Sciatic nerve (tissue), 2 donors: ENCODE measurements around the gene GPRC5D. TPM values are rescaled to one million over a fixed set of nuclear protein-coding genes. Genes with fewer than 3 reads are reported as not detected.
A peak's percentile ranks its signal among the peaks of the same experiment; 100 is the strongest.

ENCODE experiments used
- ATAC-seq: fragments of 200-7000 bp; cut with Tn5 transposase; one replicate; pipeline ENCODE4 v1.9.1; 2020; ENCODE audit warnings: mild to moderate bottlenecking, moderate library complexity
- DNase-seq: peaks from one replicate; pipeline ENCODE4 v3.0.0-alpha.2; 2020; ENCODE audit warnings: low spot score
- intact Hi-C: fragments of 100-400 bp; cut with DNase I; formaldehyde crosslinking; loops from one replicate; pipeline ENCODE4 v1.14.2; 2022
- total RNA-seq: library from RNA; stranded (reverse); fragmentation: NEBNext Ultra II Directional; extraction: Animal tissue kit (Norgen Biotek cat#: 25700); gene quantifications from one replicate; pipeline ENCODE4 v1.2.1, GENCODE V29; 2021
- donor health status: DM: no; HTN: no; CAD: no.
- donor health status: DM: no; HTN: no; CAD: no.

The GPRC5D gene
- not detected for total RNA-seq

DNA sequence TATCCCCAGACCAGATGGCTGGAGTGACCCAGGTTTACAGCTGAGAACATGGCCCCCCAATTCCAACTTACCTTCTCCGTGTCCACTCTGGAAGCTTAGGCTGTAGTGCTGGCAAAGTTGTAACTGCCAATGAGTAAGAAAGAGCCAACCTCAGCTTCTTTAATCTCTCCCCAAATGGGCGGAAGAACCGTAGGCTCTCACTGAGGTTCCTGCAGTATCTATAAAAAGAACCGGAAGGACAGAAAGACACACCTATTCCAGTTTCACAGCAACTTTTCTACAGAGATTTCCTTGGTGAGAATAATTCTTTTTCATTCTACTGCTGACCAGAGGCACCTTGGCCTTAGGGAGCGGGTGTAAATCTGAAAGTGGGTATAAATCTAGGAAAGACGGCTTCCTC is at the start of gene GPRC5D:
GPRC5D (minus strand) TSS at position 135 of the 400 bp plus-strand sequence. CDS start 1,786 bp downstream, outside the sequence.
- DNase-seq (no peak), ATAC-seq (no peak)
- intact Hi-C loops = no loop called here

DNA sequence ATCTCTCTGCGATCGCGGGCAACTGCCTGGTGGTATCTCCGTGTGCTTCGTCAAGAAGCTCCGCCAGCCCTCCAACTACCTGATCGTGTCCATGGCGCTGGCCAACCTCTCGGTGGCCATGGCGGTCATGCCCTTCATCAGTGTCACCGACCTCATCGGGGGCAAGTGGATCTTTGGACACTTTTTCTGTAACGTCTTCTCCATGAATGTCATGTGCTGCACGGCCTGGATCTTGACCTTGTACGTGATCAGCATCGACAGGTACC is 49.7 kb upstream of the GPRC5D start:
- ATAC-seq = no peak
- intact Hi-C loops = no loop called here
- DNase-seq = no peak

DNA sequence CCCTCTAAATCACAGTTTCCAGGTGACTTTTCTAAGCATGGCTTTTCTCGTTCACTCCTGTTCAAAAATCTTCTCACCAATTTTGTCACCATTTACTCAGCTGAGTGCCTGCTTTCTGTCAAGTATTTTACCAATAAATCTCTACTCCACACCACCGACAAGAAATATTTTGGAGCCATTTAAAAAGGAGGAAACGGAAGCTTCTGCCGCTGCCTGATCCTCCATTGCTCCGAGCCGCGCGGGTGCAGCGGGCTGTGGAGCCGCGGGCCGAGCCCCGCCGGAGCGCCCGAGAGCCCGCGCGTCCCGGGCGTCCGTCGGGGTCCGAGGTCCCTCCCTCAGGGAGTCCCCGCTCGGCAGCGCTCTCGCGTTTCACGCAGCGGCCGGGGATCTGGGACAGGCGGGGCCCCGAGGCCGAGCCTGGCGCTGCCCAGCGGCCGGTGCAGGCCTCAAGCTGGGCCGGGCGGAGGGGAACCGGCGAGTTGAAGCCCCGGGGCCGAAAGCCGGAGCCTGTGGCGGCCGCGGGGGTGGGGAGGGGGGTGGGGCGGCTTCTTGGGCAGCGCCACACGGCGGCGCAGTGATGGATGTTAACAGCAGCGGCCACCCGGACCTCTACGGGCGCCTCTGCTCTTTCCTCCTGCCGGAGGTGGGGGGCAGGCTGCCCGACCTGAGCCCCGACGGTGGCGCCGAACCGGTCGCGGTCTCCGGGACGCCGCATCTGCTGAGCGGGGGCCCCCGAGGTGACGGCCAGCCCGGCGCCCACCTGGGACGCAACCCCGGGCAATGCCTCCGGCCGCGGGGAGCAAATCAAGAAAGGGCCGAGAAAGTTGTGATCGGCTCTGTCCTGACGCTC is 49.2 kb upstream of the GPRC5D start:
- ATAC-seq (peak; percentile 20), DNase-seq (peak; percentile 76)
- intact Hi-C loops = no loop called here

DNA sequence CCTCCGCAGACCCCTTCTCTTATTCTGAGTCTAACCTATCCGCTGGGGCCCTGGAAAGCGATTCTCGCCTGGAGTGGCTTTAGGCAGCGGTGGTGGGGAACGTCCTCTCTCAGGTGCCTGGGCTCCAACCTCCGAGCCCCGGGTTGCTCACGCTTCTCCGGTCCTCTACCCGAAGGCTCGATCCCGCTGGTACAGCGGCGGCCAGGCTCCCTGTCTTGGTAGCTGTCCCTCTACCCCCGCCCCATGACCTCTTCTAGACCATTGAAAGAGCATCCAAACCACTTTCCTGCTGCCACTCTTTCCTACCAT is 48.6 kb upstream of the GPRC5D start:
- ATAC-seq = no peak
- intact Hi-C loops = no loop called here
- no peak for DNase-seq

DNA sequence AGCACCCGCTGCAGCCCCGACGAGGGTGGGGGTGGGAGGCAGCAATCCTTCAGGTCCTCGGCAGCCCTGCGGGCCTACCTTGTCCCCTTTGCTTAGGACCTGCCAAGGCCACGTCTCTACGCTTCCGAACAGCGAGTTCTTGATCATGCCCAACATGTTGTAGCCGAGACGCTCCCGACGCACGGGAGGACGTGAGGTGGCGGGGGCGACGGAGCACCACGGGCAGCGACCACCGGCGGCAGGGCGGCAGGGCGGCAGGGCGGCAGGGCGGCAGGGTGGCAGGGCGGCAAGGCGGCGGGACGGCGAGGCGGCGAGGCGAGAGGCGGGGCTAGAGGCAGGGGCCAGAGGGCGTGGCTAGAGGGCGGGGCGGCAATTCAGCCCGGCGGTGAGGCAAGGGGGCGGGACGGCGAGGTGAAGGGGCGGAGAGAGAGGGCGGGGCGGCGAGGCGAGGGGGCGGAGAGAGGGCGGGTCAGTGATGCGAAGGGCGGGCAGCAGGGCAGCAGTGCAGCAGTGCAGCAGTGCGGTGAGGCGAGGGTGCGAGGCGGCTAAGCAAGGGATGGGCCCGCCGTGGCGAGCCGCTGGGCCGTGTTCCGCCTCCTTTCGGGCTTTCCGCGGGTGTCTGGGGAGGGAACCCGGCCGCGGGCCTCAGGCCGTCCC is 48.1 kb upstream of the GPRC5D start, which contains the start of gene HEBP1:
HEBP1 (minus strand) TSS at position 307 of the 657 bp plus-strand sequence; CDS start at position 156, 151 bp downstream.
- DNase-seq (peak; percentile 99), ATAC-seq (peak; percentile 98)
- intact Hi-C loops = no loop called here

DNA sequence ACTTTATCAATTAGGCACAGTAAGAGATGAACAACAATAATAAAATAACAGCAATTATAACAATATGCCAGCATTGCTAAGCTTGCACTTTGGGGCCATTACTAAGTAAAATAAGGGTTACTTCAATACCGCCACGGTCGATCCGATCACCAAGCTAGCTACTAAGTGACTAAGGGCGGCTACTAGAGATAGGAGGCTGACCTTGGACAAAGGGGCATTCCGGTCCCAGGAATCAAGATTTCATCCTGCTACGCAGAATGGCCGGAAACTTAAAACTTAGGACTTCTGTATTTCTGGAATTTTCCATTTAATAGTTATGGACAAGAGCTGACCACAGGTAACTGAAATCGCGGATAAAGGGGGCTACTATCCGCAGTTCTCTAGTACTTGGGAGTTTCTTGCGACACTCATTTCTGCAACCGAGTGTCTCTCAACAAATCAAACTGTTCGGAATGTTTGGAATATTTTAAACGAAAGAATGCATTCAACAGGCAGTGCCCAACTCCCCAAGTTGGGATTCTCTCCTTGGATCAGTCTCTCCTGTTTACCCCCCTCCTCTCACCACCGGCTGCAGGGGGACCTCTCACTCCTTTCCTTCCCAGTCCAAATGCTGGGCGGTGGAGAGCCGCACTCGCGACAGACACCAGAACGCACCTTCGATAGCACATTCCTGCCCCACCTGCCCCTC is 47.4 kb upstream of the GPRC5D start:
- intact Hi-C loops = no loop called here
- ATAC-seq (peak; percentile 4), DNase-seq (no peak)

DNA sequence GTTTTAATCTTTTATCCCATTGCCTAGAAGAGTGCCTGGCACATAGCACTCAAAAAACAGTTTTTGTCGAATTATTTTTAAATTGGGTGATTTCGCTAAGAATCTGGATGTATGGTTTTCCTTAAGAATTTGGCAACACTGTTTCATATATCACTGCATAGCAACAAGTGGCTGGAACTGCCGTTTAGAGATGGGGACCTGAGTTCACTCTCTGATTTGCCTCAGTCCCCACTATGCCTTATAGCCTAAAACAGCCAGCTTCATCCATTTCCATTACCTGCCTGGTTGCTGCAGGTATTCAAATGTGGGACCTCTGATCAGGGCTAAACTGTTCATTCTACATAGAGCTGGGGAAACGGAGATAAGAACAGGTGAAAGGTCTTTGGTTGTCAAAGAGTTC is 46.3 kb upstream of the GPRC5D start:
- DNase-seq (no peak), ATAC-seq (no peak)
- intact Hi-C loops = no loop called here

DNA sequence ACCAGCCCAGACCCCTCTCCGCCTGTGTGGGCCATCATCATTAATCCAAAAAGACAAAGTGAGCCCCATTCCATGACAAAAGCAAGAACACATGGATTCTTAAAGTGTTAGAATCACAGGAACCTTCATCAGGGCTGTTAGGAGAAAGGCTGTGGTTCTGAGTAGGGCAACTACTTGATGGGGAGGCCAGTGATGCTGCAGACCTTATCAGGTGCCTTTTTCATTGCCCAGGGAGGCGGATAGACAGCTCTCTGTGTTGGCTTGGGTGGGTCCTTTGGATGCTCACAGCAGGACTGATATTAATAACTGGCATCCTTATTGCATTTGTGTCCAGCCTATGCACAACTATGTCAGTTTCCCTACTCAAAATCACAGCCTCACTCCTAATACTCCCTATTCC is 45.8 kb upstream of the GPRC5D start:
- no peak for ATAC-seq
- DNase-seq = no peak
- intact Hi-C loops = no loop called here

DNA sequence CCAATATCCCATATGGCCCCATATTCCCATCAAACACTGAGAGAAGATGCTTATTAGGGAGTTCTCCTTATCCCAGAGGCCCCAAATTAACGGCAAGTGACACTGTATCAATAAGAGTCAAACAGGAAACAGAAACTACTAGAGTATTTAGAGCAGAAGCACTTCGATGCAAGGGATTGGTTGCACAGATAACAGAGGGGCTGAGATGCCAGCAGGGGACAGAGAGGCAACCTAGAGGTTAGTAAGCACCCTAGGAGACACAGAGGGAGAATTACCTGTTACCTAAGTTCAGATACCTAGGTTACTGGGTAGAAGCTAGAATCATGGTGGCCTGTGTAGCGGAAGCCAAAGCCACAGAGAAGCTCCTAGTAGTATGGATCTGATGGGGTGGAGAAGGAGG is 45.2 kb upstream of the GPRC5D start:
- ATAC-seq (no peak), DNase-seq (no peak)
- intact Hi-C loops = no loop called here

DNA sequence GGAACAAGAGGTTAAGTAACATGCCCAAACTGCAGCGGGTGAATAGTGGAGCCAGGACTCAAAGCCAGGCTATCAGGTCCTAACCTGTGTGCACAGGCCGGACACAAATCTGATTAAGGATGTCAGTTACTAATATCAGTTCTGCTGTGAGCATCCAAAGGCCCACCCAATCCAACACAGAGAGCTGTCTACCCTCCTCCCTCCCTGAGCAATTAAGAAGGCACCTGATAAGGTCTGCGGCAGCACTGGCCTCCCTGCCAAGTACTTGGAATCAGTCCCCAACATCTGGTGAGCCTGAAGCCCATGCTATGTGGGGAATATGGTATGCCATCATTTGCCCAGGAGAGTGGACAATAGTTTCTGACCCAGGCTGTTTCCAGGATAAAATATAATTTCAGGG is 44.2 kb upstream of the GPRC5D start:
- intact Hi-C loops = no loop called here
- ATAC-seq (no peak), DNase-seq (no peak)

DNA sequence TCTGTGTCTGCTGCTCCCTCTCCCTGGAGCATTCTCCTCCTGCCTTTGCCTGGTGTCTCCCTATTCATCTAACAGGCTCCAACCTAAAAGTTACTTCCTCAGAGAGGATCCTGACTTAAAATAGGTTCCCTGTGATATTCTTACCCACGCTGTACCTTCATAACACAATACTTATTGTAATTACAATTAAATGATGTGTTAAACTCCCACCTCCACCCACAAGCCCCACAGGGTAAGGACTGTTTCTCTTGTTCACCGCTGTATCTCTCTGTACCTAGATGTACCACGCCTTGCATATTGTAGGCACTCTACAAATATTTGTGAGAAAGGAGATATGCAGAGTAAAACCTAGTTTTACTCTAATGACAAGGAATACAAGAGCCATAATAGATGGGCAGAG is 43.1 kb upstream of the GPRC5D start:
- intact Hi-C loops = no loop called here
- ATAC-seq (no peak), DNase-seq (no peak)

DNA sequence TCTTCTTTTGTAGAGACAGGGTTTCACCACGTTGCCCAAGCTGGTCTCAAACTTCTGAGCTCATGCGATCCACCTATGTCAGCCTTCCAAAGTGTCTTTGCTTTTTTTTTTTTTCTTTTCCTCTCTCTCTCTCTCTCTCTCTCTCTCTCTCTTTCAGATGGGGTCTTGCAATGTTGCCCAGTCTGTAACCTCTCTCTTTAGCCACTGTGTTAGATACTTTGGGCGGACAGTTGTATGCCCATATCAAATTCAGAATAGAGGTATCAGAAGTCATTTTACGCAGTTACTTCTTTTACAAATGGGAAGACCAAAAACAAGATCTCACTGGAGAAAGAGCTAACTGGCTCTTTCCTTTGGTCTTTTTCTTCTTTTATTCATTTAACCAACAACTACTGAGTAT is 41.4 kb upstream of the GPRC5D start:
- ATAC-seq (no peak), DNase-seq (no peak)
- intact Hi-C loops = no loop called here

DNA sequence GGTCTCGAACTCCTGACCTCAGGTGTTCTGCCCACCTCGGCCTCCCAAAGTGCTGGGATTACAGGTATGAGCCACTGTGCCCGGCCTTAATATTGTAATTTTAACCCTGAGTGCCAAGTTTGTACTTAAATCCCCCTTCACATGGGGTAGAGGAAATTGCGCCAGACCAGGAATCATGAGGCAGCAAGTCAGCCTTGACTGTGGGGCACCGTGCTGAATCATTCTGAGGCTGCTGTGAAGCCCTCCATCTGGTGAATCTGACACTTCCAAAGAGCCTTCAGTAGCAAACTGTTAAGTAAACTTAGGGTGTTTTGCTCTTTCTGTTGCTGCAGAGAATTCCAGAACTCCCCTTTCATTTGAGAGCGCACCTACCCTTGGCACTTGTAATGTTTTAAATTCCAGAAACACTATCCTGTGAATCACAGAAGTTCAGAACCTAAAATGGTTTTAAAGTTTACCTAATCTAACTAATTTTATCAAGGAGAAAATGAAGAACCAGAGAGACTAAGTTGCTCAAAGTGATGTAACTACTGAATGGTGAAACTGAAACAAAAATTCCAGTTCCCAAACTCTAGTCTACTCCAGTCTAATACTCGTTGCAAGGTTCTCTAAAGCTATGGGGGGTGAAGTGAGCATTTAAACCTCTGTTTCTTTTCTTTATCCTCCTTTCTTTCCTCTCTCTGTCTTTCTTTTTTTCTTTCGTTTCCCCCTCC is 40.6 kb upstream of the GPRC5D start:
- intact Hi-C loops = no loop called here
- ATAC-seq (peak; percentile 79), DNase-seq (no peak)

DNA sequence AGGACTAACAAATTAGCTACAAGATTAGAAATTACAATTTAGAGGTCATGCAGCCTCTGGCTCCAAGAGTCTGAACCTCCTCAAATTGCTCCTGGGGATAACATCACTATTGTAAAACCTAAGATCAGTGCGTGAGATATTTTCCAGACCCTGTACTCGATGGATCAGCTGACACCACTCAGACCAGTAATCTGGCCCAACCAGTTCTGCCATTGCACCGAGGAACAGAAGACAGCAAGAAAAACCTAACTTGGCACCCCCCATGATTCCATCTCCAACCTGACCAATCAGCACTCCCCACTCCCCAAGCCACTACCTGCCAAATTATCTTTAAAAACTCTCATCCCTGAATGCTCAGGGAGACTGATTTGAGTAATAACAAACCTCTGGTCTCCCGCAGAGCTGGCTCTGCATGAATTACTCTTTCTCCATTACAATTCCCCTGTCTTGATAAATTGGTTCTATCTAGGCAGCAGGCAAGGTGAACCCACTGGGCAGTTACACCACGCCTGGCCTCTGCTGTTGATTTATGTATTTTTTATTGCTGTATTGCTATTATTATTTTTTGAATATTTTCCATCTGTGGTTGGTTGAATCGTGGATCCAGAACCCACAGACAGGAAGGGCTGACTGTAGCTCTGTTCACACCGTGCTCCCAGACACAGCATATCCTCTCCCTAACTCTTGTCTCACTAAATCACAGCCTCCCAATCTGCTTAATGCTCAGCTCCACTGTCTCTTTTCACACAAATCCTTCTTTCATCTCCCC is 38.9 kb upstream of the GPRC5D start:
- intact Hi-C loops = no loop called here
- no peak for ATAC-seq
- no peak for DNase-seq

DNA sequence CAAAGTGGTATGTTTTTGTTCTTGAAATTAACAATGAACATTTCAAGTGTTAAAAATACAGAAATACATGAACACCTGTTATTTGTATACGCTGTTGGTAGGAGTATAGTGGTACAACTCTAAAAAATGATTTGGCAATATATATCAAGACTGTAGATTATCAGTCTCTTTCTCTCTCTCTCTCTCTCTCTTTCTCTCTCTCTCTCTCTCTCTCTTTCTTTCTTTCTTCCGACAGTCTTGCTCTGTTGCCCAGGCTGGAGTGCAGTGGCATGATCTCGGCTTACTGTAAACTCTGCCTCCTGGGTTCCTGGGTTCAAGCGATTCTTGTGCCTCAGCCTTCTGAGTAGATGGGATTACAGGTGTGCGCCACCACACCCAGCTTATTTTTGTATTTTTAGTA is 35.5 kb upstream of the GPRC5D start:
- DNase-seq (no peak), ATAC-seq (no peak)
- intact Hi-C loops = no loop called here

DNA sequence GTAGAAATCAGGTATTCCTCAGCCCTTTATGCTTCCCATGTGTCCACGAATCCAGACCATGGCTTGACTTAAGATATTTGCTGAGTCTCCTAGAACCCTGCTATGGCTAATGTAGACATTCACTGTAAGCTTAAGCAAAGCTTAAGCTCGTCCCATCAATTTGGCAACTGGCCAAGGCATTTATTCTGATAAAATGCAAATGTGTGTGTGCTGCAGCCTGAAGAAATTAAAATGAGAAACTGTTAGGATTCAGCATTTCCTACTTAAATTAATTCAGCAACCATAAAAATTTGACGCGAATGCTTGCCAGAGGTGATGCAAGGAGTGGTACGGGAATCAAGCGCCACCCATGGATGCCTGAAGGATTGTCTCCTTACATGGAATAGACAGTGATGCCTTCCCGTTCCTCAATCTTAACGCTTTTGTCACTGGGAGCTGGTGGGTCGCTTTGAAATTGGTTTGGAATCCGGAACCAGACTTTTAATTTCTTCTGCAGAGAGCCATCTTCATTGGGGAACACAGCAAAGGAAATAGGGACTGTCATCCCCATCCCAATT is 34.9 kb upstream of the GPRC5D start:
- ATAC-seq (no peak), DNase-seq (no peak)
- intact Hi-C loops = no loop called here

DNA sequence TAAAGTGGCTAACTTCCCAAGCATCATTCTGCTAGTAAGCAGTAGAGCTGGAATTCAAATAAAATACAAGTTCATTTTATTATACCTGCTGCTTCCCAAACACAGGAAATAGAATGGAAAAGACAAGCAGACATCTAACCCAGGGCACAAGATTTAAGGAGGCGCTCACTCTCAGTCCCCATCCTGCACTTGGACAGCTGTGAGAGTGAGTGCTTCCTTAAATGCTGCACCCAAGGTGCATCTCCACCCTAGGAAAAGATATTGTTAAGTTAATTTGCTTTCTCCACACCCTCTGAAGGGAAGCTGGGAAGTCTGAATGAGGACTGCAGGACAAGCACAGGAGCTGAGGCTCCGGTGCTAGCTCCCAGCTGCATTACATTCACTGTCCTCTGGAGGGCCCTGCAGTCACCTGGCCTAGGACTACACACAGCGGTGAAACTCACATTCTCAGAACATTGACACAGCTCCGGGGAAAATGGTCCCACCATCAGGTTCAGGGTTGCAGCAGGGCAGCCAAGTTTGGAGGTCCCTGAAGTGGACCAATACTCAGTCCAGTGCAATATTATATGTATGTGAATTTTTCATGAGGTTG is 33.9 kb upstream of the GPRC5D start:
- intact Hi-C loops = no loop called here
- DNase-seq (no peak), ATAC-seq (peak; percentile 48)

DNA sequence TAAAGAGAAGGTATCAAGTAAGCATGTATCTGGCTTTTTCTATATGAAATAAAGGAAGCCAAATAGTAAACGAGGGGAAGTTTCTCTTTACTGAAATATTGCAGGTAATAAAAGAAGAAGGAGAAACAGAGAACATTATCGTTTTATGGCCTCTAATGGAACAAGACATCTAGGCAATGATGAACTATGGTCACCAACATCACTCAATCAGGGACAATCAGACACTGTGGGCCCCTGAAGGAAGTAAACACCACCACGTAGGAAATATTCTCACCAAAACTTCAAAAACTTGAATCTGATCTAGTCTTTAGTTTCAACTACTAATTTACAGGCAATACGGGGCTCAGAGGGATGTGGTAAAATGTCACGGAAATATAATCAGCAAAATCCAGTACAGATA is 32.2 kb upstream of the GPRC5D start:
- DNase-seq = no peak
- intact Hi-C loops = loop anchor here (5.0 kb wide), 1 partner anchor 72 kb away; no protein-coding TSS in a partner anchor
- ATAC-seq = no peak
